Activated B cell treated with CpG ODN at 0.5 μM for 24 hours (primary cell): Measurements from ENCODE around the gene TPR. TPM values are rescaled to one million over a fixed set of nuclear protein-coding genes. Genes with fewer than 3 reads are reported as not detected.

Experiments
- ATAC-seq: fragments of 200-7000 bp; cut with Tn5 transposase; one replicate; pipeline ENCODE4 v1.10.0; 2021; ENCODE audit warnings: low read depth, mild to moderate bottlenecking, moderate library complexity
- CTCF ChIA-PET: fragments of 350-600 bp; sonication (Branson Sonifier 250); formaldehyde crosslinking; loops from one replicate; lab custom pipeline; 2021; ENCODE audit warnings: antibody characterized with exemption; lab: Charles Lee
- POLR2A ChIA-PET: fragments of 350-600 bp; sonication (Branson Sonifier 250); formaldehyde crosslinking; loops from one replicate; lab custom pipeline; 2021; ENCODE audit warnings: antibody characterized with exemption; lab: Charles Lee
- DNase-seq: peaks from one replicate; pipeline ENCODE4 v3.0.0; 2022
- H3K27ac Mint-ChIP-seq: one replicate; pipeline ENCODE4 v1.8.0; 2020; ENCODE audit warnings: mixed read lengths
- H3K27me3 Mint-ChIP-seq: one replicate; pipeline ENCODE4 v1.8.0; 2021; ENCODE audit warnings: mixed read lengths
- H3K36me3 Mint-ChIP-seq: one replicate; pipeline ENCODE4 v1.8.0; 2021; ENCODE audit warnings: low read depth, mixed read lengths
- H3K4me1 Mint-ChIP-seq: one replicate; pipeline ENCODE4 v1.8.0; 2021; ENCODE audit warnings: mixed read lengths
- H3K4me3 Mint-ChIP-seq: one replicate; pipeline ENCODE4 v1.8.0; 2020; ENCODE audit warnings: mild to moderate bottlenecking, mixed read lengths
- H3K9me3 Mint-ChIP-seq: one replicate; pipeline ENCODE4 v1.8.0; 2020; ENCODE audit warnings: mixed read lengths
- intact Hi-C: fragments of 100-400 bp; cut with micrococcal nuclease; formaldehyde crosslinking; loops from one replicate; pipeline ENCODE4 v1.15.1; 2024
- total RNA-seq: library from RNA; stranded (reverse); gene quantifications from 2 replicates; pipeline ENCODE4 v1.2.3, GENCODE V29; 2022
- TF ChIP-seq, protein P1 (sequence below): fragments of 200-600 bp; IDR thresholded peaks from one replicate; pipeline ENCODE4 v1.8.0; 2022; ENCODE audit warnings: antibody characterized with exemption, mild to moderate bottlenecking

Gene TPR
- total RNA-seq, 1 donor from 2014 or later = 125 TPM

DNA sequence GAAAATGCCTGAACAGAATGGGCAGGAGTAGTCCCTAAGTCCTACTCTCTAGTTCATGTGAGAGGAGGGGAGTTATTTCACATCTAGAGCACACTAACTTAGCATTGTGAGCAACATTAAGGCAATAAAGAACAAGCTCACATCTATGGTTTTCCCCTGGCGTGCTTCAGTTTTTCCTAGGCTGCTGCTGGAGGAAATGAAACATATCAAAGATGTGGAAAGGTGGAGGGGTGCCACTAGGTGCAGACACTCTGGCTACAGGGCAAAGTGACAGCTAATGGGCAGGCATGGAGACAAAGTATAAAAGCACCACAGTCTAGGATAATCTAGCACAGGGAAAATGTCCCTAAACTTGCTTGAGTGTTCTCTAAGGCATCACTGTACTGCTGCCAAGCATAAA lies 82.2 kb downstream of the TPR start:
- ChIA-PET CTCF (no interaction called here), POLR2A (no interaction called here)
- Mint-ChIP-seq H3K4me1 (no peaks in the 10 kb centered on the region), H3K36me3 (no peaks in the 10 kb centered on the region), H3K4me3 (no peak overlapping the region), H3K27me3 (peaks cover 7% of the 10 kb centered on the region), H3K27ac (no peak overlapping the region), H3K9me3 (no peaks in the 10 kb centered on the region)
- intact Hi-C loops = no loop called here
- no peak for DNase-seq
- ATAC-seq = no peak
- TF ChIP-seq, protein P1, sequence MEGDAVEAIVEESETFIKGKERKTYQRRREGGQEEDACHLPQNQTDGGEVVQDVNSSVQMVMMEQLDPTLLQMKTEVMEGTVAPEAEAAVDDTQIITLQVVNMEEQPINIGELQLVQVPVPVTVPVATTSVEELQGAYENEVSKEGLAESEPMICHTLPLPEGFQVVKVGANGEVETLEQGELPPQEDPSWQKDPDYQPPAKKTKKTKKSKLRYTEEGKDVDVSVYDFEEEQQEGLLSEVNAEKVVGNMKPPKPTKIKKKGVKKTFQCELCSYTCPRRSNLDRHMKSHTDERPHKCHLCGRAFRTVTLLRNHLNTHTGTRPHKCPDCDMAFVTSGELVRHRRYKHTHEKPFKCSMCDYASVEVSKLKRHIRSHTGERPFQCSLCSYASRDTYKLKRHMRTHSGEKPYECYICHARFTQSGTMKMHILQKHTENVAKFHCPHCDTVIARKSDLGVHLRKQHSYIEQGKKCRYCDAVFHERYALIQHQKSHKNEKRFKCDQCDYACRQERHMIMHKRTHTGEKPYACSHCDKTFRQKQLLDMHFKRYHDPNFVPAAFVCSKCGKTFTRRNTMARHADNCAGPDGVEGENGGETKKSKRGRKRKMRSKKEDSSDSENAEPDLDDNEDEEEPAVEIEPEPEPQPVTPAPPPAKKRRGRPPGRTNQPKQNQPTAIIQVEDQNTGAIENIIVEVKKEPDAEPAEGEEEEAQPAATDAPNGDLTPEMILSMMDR = no peak

DNA sequence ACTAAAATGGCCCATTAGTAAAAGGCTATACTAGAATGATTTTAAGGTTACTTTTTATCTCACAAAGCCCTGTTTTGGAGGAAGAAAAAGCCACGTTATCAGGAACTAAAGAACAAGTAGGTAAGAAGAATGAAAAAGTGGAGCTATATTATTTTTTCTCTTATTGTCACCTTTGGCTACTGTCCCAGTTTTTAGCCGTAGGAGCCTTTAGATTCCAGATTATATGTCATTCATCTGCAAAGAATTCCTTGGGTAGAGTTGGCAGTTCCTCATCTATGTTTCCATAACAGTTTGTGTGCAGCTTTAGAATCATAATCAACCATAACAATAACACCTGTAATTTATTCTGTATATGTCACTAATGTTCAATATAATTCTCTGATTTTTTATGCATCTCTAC lies 83.8 kb downstream of the TPR start:
- H3K27ac Mint-ChIP-seq = no peak overlapping the region
- intact Hi-C loops = no loop called here
- H3K27me3 Mint-ChIP-seq = peaks cover 12% of the 10 kb centered on the region
- ChIA-PET POLR2A (no interaction called here), CTCF (no interaction called here)
- H3K4me1 Mint-ChIP-seq = no peaks in the 10 kb centered on the region
- ATAC-seq (no peak), DNase-seq (no peak)
- TF ChIP-seq, protein P1 = no peak
- no peak overlapping the region for H3K4me3 Mint-ChIP-seq
- no peaks in the 10 kb centered on the region for H3K36me3 Mint-ChIP-seq
- no peaks in the 10 kb centered on the region for H3K9me3 Mint-ChIP-seq

DNA sequence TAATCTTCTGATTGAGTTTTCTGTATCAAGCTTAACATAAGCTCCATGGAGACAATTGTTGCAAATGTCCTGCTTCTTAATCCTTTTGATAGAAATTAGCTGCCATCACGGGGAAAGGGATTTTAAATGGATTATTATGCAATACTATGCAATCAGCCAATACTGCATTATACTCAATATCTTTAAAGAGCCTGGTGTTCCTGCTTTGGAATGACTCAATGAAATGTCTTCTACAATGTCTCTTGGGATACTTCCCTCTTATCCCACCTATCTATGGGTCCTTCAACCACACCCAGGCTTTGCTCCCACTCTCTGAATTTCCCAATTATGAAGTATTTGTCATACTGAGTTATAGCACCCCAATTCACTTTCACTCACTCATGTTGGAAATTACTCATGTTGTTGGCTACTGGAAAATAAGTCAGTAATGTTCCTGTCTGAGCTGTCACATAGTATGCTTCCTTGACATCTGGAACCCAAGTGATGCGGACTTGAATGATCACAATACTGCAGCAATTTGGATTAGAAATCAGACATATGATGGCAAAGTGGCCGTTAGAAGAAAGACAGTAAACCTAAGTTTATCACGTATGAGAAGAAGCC lies 85.0 kb downstream of the TPR start:
- H3K4me3 Mint-ChIP-seq = no peak overlapping the region
- H3K9me3 Mint-ChIP-seq = no peaks in the 10 kb centered on the region
- intact Hi-C loops = no loop called here
- peaks cover 14% of the 10 kb centered on the region for H3K27me3 Mint-ChIP-seq
- H3K4me1 Mint-ChIP-seq = no peaks in the 10 kb centered on the region
- TF ChIP-seq, protein P1 = no peak
- POLR2A ChIA-PET = no interaction called here
- DNase-seq (no peak), ATAC-seq (no peak)
- CTCF ChIA-PET = no interaction called here
- no peaks in the 10 kb centered on the region for H3K36me3 Mint-ChIP-seq
- no peak overlapping the region for H3K27ac Mint-ChIP-seq

DNA sequence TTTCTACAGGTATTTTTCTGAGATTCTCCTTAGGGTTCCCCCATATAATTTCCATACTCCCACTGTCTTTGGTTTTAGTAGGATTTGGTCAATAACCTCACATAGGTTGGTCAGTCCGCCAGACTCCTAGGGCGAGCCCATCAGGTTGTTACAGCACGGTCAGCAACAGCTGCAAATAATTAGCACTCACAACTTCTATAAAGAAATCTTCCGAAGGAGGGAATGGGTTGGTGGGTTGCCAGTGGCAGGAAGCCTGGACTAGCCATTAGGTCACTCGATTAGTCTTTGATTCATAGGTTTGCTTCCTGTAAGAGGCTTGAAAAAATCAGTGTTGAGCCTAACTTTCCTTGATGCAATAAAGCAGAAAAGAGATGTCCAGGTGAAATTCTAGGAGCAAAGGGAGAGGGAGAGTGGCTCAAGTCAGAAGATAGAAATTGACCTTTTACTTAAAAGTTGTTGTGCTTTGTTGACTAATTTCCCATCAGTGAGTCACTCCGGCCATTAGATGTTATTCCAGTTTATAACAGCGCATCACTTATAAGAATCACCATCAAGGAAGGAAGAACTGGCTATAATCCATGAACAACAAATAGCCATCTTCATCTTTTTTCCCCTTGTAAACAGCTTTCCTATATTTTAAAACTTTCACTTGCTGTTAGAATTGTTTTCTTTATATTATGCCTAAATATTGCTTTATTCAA lies 88.3 kb downstream of the TPR start:
- TF ChIP-seq, protein P1 = no peak
- no peak overlapping the region for H3K27ac Mint-ChIP-seq
- ChIA-PET POLR2A (no interaction called here), CTCF (no interaction called here)
- no peaks in the 10 kb centered on the region for H3K9me3 Mint-ChIP-seq
- H3K27me3 Mint-ChIP-seq = peaks cover 14% of the 10 kb centered on the region
- H3K36me3 Mint-ChIP-seq = no peaks in the 10 kb centered on the region
- H3K4me1 Mint-ChIP-seq = no peaks in the 10 kb centered on the region
- ATAC-seq (no peak), DNase-seq (no peak)
- intact Hi-C loops = no loop called here
- no peak overlapping the region for H3K4me3 Mint-ChIP-seq

DNA sequence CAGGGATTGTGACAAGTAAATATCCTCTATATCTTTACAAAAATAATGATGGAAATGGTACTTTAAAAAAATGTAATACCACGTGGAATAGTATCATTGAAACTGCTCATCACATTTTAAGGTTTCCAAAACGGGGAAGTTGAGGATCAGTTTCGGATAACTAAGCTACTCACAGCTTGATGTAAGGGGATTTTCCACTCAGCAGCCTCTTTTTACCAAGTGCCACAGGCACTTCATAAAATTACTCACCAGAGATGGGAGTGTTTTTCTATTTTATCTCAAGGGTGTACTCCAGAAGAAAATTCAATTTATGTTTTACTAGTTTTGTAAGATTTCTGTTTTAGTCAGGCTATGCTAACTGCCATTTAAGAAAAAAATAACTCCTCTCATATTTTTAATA lies 91.7 kb downstream of the TPR start:
- ChIA-PET CTCF (no interaction called here), POLR2A (no interaction called here)
- intact Hi-C loops = no loop called here
- no peaks in the 10 kb centered on the region for H3K9me3 Mint-ChIP-seq
- TF ChIP-seq, protein P1 = no peak
- ATAC-seq = no peak
- no peak overlapping the region for H3K4me3 Mint-ChIP-seq
- no peaks in the 10 kb centered on the region for H3K36me3 Mint-ChIP-seq
- H3K4me1 Mint-ChIP-seq = no peaks in the 10 kb centered on the region
- DNase-seq = no peak
- peaks cover 7% of the 10 kb centered on the region for H3K27me3 Mint-ChIP-seq
- no peak overlapping the region for H3K27ac Mint-ChIP-seq
